HG03135 (cell line): ENCODE data around the gene FRMD4A.

ENCODE experiments used
- ATAC-seq: cut with Tn5 transposase; IDR thresholded peaks from one replicate; pipeline ENCODE4 v1.9.1; 2021; ENCODE audit warnings: mild to moderate bottlenecking, moderate library complexity; ENCODE audit not compliant: unreplicated experiment

FRMD4A gene

DNA sequence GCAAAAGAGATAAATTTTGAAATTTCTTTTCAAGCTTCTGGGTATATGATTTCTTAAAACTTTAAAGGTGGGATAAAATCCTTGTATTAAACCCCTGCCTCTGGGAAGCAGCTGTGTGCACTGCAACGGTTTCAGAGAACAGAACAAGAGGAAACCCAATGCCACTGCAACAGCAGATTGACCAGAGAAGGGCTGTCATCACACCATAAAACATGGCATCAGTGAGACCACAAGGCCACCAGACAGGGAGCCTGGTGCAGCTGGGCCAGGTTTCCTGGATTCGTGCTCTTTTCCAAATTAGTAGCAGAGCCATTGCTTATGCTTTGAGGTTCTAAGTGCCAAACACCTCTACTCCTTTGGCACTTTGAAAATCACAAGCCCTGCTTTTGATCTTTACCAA is 591.5 kb downstream of the FRMD4A start:
- ATAC-seq, result no peak

DNA sequence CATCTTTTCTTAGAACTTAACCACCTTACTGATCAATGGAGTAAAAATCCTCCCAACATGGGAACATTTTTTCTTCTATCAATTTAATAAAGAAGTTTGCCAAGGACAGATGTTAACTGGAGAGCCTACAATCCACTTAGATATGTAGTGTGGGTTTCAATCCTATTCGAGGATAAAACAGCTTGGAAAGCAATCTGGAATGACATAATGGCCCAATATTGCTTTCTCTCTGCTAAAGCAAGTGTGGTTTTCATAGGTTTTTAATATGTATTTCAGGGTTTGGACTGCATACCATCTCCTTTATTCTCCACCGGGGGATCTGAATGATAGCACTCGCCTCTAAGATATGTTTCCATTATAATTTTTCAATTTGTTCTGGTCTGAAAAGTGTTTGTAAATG is 594.2 kb downstream of the FRMD4A start:
- ATAC-seq, result no peak

DNA sequence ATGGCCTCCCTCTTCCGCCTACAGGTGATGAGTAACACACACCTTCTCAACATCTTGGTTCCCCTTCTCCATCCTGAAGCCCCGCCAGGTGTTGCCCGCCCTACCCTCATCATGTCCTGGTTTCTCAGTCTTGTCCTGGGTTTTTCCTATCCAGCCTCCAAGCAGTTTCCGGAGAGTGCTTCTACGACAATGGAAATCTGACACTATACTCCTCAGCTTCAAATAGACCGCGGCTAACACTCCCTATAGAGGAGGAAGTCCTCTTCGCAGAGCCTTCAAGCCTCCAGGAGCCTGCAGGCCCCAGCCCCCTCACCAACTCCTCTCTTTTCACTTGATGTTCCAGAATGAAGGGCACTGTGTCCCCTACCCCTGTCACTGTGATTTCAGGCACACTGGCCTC is 596.6 kb downstream of the FRMD4A start:
- no peak for ATAC-seq

DNA sequence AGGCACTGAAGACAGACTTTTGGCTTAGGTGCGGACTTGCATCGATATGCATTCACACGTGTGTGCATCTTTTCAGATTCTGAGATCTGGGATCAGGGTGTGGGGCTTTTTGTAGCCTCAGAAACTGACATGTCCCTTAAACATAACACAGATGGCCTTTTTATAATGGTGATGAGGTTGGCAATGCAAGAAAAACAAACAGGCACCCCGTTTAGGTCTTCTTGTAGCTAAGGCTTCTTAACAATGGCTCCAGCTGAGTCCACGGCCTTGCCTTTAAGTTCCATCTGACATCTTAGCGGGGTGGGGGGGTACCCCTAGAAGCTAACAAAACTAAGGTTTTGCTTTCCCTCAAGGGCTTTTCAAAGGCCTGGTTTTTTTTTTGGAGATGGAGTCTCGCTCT is 597.7 kb downstream of the FRMD4A start:
- ATAC-seq, result no peak

DNA sequence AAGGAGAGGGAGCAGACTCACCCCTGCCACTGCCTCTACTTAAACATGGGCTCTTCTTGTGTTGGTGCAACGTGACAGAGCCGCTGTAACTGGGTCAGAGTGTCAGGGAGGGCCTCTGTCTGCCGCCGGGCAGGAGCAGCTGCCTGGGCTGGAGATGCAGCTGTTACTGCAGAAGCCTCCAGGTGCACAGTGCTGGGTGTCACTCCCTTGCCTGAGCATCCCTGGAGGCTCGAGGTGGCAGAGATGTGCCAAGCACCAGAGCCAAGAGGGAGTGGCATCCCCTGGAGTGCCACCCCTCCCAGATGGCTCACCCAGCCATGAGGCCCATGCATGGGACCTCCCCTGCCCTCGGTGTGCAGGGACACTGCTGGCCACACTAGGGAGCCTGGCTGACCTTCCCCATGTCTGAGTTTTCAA is 598.3 kb downstream of the FRMD4A start:
- no peak for ATAC-seq

DNA sequence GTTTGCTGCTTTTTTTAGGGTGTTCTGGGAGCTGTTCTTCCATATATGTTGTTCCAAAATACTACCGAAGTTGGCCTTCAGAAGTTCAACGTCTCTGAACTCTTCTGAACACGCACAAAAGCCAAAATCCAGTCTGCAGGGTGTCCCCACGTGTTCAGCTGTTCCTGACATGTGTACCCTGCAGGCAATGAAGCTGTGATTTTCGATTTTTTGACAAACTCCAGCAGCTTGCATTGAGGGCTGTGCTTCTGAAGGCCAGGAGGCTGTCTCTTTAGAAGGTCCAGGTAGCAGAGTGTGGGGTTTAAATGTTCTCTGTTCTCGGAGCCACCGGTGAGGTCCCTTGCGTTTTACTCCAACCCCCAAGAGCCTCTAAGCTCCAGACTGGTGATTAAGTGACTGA is 598.9 kb downstream of the FRMD4A start:
- ATAC-seq, result no peak

DNA sequence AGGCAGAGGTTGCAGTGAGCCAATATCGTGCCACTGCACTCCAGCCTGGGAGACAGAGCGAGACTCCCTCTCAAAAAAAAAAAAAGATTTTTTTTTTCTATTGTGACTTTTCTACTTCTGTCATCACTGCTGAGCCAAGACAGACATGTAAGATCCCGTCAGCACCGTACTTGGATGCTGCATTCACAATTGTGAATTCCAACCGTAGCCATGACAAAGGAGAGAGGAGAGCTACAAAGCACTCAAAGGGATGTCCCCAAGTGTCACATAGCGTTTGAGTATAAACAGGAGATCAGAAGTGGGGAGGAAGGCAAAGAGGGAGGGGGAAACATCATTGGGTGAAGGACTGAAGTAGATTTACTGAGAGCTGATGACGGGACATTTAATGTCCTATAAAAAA is 599.8 kb downstream of the FRMD4A start:
- ATAC-seq, result no peak

DNA sequence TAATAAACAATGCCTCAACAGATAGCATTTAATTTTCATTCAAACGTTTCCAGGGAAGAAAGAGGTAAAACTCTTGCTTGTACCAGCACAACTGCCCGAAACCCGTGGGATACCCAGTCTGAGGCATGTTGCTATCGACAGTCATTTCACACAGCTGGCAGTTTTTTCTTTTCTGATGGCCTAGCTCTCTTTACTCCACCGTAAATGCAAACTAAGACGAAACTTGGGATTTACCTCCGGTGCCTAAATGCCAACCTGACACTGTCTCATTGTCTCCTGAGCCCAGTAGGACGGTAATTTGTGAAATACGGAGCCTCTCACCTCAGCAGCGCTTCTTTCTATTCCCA is 600.4 kb downstream of the FRMD4A start:
- no peak for ATAC-seq

DNA sequence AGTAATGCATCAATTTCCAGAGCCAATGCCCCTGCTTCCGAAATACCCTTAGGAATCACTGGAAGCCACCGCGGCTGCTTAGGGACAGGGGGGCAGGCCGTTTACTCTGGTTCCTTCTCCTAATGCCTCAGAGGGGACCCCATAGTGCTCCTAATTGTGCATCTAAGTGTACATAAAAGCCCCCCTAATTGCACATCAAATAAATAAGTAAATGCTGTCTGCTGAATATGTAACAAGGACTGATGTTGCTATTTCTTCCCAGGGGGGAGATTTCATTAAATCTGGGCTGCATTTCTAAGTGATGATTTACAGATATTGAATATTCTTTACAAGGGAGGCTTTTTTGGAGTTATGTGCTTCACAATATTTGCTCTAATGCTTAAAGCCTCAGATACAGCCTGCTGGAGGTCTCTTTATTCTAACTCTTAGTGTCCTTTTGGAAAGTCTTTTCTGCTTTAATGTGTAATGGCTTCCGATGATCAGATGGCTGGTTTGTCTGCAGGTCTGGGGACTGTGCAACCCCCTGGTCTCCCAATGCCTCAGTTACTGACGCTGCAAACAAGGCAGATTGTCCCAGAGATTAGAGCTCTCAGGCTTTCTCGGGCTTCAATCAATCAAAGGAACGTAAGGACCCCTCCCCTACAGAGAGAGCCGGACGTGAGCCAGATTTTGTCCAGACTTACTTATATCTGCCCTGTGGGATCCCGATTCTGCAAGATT is 601.0 kb downstream of the FRMD4A start:
- ATAC-seq, result no peak

DNA sequence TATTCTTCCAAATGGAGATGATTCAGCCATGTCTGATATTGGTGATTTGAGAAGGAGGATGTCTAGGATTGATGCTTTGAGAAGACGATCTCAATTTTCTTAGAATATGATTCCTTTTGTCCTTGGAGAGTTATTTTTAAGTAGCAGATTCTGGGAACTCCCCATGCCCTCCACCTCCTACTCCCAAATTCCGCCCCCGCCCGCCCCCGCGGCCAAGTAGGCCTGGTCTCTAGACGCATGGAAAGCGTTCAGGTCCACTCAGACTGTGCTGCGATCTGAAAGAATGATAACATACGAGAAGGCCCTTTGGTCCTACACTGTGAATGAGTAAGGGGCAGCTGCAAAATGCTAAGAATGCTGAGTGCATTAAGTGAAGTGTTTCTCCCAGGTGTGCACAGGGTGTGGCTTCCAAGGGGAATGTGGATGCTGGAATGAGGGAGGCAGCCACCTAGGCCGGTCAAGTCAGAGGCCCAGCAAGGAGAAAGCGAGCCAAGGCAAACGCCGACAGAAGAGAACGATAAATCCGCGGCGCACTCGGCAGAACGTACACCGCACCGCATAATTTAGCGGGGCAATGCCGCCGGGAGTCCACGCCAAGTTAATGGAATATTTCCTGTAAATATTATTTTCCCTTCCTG is 601.7 kb downstream of the FRMD4A start:
- no peak for ATAC-seq

DNA sequence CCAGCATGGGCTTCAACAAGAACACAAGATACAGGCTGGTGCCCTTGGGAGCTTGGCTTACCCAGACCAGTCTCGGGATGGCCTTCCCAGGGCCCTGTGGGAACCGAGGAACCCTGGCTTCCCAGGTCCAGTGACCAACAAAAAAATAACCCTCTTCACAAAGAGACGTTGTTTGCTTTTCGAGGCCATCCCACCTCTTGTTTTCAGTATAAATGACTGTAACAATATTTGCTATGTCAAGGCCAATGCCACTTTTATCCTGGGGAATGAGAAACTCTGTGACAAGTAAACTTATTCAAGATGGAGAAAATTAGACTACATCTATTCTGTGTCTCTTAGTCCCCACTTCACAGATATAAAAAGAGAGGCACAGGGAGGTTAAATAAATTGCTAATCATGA is 605.1 kb downstream of the FRMD4A start:
- ATAC-seq, result no peak

DNA sequence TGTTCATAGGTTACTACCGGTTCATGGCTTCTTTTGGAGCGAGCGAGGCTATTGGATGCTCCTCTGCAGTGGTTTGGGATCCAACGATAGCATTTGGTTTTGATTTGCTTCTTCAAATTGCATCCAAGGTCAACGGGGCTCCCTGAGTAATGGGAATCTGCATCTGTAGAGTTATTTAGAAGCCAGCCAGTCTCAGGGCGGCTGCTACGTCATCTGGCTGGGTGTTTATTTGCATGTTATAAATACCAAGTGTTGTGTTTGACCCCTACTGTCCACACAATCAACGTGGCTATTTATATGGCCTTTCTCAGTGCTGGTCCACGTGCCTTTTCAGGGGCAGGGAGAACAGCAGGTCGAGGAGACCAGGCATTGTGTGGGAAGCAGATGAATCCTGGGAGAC is 606.2 kb downstream of the FRMD4A start:
- no peak for ATAC-seq

DNA sequence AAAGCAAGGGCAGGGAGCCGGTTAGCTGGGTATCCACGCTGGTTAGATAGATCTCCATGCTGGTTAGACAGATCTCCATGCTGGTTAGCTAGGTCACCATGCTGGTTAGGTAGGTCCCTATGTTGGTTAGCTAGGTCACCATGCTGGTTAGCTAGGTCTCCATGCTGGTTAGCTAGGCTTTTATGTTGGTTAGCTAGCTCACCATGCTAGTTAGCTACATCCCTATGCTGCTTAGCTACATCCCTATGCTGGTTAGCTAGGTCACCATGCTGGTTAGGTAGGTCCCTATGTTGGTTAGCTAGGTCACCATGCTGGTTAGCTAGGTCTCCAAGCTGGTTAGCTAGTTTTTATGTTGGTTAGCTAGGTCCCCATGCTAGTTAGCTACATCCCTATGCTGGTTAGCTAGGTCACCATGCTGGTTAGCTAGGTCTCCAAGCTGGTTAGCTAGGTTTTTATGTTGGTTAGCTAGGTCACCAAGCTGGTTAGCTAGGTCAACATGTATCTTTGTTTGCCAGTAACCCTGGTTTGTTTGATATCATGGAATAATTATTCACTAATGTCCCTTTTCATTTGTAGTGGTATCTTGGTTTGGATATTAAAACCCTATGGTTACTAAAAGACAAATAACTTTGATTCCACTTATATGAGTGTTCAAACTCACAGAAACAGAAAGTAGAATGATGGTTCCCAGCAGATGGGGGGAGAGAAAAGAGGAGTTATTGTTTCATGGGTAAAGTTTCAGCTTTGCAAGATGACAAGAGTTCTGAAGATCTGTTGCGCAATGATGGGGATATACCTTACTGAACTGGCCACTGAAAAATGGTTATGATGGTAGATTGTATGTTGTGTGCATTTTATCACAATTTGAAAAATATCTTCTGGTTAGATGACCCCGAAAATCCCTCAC is 607.7 kb downstream of the FRMD4A start:
- no peak for ATAC-seq

DNA sequence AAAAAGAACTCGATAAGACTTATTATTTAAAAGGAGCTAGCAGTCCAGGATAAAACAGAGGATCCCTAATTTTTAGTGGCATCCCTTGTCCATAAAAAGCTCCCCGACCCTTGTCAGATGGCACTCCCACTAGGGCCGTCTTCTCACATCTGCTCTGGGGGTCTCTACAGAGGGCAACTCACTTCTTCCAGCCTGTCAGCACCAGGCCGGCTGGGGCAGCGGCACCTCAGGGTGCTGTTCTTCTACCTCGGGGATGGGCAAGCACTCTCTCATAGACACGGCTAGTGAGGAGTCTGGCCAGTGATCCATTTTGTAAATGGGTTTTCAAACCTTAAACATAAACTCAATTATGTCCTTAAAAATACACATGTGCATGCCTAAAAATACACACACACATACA is 609.2 kb downstream of the FRMD4A start:
- ATAC-seq, result no peak

DNA sequence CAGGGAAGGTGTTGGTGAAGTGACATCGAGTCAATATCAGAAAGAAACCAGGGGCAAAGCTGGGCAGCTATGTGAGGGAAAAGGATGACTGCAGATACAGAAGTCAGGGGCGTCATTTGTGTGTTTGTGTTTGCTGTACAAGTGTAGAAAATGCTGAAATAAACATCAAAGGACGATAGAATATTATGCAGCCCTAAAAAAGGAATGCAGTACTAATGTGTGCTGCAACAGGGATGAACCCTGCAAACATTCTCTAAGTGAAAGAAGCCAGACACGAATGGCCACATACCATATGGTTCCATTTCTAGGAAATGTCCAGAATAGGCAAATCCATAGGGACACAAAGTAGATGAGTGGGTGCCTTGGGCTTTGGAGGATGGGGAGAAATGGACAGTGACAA is 610.0 kb downstream of the FRMD4A start:
- ATAC-seq, result no peak

DNA sequence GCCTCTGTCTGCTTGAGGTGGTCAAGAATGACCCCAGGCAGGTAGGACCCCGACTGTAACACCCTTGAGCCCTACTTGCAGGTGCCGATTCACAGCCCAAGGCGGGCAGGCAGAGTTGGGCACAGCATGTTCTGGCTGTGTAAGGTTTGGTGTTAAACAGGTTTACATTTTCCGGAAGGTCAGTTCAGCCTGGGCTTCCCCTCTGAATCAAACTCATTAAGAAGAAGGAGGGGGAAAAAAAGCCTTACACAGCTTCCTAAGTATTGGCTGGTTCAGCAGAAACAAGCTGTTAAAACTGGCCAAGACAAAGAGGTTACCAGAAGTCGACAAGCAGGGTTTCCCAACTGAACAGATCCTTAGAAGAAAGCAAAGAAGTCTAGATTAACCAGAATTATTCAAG is 611.3 kb downstream of the FRMD4A start:
- no peak for ATAC-seq

DNA sequence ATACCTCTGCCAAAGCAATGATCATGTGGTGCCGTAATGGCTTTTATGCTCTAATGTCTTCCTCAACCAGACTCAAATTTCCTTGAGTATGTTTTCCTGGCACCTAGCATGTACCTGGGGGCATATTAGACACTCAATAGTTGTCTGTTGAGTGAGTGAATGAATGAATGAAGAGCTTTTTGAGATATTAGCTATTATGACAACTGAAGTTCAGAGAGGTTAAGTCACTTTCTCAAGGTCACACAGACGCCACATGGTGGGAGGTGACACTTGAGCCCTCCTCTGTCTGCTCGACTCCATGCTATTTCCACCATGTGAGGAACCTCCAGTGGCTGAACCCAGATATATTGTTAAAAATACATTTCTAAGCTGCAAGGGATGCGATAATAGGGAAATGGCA is 611.9 kb downstream of the FRMD4A start:
- no peak for ATAC-seq

DNA sequence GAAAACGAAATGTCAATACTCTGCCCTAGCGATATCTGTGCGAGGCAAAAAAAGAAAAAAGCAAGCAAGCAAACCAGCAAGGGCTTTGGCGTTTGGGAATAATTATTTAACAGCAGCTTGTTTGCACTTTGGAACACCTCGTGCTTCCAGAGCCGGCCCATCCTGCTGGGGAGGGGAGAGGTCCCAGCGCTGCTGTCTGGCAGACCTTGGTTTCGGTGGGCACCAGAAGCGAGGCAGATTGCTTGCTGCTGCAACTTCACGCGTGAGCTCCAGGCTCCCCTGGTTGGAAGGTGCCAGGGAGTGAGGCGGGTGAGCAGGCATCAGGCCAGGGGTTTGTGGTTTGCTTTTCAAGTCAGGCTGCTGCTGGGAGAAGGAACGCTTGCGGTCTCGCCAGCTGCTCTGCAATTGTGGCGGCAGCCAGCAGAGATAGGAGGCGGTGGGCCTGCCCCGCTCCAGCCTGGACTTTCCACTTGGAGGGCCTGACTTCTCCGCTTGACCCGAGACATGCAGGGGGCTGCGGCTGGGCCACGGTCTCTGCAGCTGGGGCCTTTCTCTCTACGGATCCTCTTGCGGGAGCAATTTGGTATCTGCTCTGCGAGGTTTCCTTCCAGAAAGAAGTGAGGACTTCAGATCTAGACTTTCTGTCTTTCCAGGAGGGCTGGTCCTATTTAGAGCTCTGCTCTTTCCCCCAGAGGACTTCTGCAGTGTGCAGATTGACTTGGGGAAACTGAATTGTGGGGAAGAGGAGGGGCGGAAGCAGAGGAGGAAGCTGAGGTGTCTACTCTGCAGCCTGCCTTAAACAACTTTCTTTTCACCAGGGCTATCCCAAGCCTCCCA is 612.6 kb downstream of the FRMD4A start:
- ATAC-seq, result no peak

DNA sequence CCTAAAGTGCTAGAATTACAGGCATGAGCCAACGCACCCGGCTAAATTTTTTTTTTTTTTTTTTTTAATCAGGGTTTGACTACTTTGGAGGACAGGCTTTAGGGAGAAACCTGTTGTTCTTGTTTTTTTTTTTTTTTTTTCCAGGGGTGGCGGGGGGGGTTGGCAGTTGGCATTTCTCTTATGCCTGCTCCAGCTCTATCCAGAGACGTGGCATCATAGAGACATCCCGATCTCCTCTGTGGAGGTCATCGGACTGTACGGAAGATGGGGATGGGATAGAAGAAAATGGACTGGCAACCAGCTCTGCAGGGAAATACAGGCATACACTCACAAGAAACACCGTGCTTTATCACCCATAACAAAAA is 613.2 kb downstream of the FRMD4A start:
- no peak for ATAC-seq

DNA sequence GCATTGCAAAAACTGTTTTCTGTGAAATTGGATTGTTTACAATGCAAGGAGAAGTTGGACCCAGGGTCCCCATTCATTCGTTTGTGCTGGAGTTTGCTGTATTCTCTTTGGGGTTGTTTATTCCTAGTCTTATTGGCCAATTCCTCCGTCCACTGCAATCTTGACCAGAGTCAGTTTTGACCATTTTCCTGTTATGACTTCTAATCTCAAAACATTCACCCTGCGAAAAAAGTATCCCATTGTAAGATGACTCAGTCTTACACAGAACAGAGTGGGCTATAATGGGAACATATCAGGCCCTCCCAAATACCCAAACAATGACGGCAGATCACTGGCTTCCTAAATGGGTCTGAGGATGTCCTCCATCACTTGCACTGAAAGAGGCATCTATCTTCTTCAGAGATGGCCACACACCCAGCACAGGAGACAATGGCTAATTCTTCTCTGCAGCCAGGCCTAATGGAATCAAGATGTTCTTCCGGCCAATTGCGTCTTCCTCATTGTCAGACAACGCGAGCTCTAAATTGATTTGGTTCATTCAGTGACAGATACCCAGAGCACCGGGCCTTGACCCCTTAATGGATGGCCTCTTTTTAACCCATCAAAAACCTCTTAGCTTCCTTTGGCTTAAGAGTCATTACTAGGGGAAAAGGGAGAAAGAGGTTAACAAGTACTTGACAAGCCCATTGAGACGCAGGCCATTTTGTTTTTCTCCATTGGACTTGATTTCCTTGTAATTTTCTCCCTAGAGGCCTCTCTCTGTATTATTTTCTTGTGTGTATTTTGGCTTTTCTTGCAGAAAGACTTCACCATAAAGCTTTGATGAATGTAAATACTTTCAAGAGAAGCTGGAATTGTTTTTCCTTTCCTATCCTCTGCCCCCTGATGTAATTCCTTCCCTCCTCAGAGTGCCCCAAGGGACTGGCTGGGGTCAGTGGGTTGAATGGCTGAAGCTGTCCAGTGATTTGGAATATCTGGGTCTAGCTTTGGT is 614.3 kb downstream of the FRMD4A start:
- no peak for ATAC-seq
